NCI-H446 (cell line): ENCODE measurements around the gene ADAMTS6.
A peak's percentile ranks its signal among the peaks of the same experiment; 100 is the strongest.
"Not testable (repeated sequence)": the region's sequence is repeated elsewhere in the genome, so short reads cannot be mapped to it uniquely, and the experiment has no call there.

Experiments
- DNase-seq, 2 experiments: peaks; one replicate each; lab custom pipeline; 2025; lab: John Stamatoyannopoulos, UW

The ADAMTS6 gene

DNA sequence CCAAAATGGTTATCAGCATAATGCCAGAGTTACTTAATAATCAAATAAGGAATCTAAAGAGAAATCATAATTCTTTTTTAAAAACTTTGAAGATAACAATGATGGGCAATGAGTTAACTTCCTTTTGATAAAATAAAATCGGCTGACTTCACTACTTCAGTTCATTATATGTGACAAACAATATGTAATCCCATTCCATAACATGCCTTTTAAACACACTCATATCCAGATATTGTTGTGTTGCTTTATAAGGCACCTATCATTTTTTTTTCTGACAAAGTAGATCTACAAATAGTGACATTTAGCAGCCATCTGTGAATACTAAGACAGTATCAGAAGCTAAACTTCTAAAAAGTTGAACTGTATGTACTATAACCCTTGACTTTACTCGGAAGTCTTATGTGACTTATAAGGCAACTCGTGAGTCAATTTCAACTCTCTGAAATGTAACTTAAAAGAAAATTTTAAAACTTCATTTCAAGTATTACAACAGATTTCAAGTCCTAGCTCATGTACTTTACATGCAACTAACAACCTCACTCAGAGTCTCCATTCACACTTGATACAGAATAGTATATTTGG lies 7.5 kb downstream of the ADAMTS6 start:
- no peak for DNase-seq

DNA sequence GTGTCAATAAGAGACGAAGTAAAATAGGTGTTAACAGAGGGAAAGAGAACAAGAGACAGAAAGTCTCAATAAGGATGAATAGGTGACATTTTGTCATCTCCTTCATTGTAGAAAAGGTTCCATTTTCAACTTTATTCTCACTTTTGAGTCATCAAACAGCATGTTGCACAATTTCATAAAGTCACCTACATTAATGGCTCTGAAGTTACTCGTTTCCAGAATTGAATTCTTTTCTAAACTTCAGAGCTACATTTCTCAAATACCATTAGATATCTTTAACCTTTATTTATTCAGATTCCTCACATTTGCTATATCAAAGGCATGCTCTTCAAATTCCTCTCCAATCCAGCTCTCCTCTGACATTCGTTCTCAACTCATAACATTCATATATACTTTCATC lies 13.1 kb downstream of the ADAMTS6 start:
- no peak for DNase-seq

DNA sequence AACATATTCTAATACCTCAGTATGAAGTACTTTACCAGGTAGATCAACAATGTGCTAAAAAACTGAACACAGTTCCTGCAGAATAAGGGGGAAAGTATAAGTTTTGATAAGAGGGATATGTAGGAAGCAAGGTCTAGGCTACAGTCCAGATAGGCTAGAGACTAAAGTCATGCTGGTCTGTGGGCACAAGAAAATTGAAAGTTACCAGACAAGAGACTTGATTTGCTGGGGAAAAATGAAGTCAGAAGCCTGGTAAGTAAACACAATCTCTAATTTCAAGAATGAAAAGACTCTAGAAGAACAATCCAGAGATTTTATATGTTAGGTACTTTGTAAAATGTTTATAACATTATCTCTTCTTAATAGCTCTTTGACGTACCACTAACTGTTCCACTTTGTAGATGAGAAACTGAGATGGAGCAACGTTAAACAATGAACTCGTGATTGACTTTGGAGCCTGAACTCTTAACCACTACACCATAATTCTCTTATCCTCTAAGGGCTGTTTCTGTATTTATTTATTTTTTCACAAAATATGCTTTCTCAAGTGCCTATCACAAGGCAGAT lies 19.5 kb downstream of the ADAMTS6 start:
- no peak for DNase-seq

DNA sequence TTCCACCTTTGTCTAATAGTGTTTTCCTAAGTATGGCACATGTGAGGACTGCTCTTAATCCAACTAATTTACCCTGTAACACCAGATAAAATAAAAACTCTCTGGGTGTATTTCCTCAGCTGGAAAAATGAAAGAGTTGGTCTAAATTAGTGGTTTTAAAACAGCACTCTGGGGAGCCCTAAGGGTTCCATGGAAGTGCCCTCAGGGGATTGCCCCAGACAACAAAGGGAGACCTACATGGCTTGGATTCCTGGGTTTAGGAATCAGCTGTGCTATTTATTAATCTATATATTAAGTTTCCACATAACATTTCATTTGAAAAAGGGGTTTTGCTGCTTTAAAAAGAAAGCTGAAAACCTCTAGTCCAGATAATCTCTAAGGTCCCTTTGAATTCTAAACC lies 20.2 kb downstream of the ADAMTS6 start:
- no peak for DNase-seq

GRCh38 chr5:65459995-65460394 lies 21.7 kb downstream of the ADAMTS6 start:
- no peak for DNase-seq

DNA sequence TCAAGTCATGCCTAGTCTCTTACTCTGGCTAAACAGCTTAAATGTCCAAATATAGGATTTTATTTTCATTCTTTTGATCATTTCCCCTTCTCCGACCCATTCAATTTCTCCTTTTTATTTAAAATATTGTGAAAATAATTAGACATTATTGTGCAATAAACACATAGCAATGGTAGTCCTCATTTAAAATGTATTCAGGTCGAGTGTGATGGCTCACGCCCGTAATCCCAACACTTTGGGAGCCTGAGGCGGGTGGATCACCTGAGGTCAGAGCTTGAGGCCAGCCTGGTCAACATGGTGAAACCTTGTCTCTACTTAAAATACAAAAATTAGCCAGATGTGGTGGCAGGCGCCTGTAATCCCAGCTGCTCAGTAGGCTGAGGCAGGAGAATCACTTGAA lies 26.7 kb downstream of the ADAMTS6 start:
- DNase-seq: no peak

DNA sequence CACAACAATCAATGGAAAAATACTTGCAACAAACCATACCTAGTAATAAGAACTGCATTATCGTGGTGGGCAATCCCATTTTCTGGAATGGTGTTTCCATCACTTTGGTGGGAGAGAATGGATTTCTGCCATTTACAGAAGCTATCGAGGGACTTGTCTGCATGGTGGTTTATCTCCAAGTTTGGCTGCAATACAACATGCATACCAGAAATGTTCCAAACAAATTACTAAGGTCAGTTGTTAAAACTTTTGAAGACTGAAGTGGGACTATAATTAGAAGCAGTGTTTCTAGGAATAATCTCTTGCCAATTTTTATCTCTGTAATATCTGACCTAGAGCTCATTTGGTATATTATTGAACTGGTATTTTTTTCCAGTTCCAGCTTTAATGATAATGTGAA lies 30.3 kb downstream of the ADAMTS6 start:
- no peak for DNase-seq

DNA sequence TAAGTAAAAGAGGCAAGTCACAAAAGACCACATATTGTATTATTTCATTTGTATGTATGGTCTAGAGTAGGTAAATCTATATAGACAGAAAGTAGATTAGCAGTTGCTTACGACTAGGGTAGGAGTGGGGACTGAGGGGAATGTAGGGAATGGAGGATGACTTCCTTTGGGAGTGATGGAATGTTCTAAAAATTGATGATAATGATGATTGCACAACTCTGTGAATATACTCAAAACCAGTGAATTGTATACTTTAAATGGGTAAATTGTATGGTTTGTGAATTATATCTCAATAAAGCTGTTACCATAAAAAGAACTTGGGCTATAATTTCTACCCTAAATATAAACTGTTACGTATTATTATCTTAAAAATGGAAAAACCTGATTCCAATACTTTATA lies 35.0 kb downstream of the ADAMTS6 start:
- no peak for DNase-seq

GRCh38 chr5:65441800-65442199 lies 39.9 kb downstream of the ADAMTS6 start:
- no peak for DNase-seq

DNA sequence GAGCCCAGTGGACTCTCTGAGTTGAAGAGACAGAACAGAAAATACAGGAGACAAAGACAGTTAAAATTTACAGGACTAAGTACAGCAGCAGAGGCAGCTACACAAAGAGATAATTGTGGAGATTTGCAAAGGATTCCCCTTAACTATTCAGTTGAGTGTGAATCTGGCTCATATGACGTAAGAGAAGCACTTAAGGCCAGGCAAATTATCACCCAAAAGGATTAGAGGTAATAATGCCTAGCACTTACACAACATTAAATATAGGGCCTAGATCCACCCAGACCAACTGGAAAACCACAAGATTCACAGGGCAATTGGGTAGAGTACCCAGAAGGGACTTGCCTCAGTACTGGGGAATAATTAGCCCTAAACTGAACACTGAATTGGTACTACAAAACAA lies 41.3 kb downstream of the ADAMTS6 start:
- DNase-seq: no peak

GRCh38 chr5:65434122-65434521 lies 47.6 kb downstream of the ADAMTS6 start:
- DNase-seq: no peak

DNA sequence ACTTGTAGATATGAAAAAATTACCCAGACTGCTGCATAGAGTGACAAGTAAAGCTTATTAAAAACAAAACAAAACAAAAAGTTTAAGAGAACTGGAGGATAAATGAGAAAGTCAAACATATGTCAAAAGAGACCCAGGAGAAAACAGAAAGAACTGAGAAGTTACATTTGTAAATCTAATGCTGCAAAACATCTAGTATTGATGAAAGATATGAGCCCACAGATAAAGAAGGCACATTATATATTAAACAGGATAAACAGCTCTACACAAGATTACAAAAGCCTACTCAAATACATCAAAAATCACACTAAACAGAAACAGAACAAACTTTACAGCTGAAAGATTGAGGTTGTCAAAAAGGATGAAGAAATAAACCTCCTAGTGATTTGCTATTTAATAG lies 55.1 kb downstream of the ADAMTS6 start:
- no peak for DNase-seq

DNA sequence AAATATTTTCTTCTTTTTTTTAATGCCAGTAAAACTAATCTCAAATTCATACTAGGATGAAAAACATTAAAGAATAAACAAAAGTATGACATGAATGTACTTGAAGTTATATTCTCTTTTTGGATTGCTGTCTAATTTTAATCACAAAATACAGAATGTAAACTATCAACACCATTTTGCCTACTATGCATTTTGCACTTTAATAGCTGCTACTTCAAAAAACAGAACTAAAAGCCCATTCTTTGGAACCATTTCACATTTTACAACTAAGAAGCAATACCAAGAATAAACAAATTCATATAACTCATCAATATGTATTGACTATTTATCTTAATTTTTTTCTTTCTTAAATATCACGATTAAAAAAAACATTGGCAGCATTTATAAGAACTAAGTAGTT lies 58.1 kb downstream of the ADAMTS6 start:
- no peak for DNase-seq

GRCh38 chr5:65418661-65419060 lies 63.1 kb downstream of the ADAMTS6 start:
- no peak for DNase-seq

- DNase-seq: no peak
Measured at GRCh38 chr5:65413822-65414221, 67.9 kb downstream of the ADAMTS6 start.

- no peak for DNase-seq
Measured at GRCh38 chr5:65412842-65413241, 68.9 kb downstream of the ADAMTS6 start.

GRCh38 chr5:65411356-65411755 lies 70.4 kb downstream of the ADAMTS6 start:
- DNase-seq: no peak

GRCh38 chr5:65395526-65396155 lies 86.1 kb downstream of the ADAMTS6 start:
- no peak for DNase-seq

- peak; percentile 8 to 55 for DNase-seq
Measured at GRCh38 chr5:65394087-65394486, 87.6 kb downstream of the ADAMTS6 start.

DNA sequence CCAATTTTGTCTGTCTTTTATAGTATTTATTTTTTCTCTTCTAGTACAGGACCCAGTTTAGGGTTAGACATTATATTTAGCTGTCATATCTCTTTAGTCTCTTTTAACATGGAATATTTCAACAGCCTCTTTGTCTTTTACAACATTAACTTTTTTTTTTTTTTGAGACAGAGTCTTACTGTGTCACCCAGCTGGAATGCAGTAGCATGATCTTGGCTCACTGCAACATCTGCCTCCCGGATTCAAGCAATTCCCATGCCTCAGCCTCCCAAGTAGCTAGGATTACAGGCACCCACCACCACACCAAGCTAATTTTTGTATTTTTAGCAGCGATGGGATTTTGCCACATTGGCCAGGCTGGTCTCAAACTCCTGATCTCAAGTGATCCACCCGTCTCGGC lies 90.1 kb downstream of the ADAMTS6 start:
- no peak for DNase-seq

DNA sequence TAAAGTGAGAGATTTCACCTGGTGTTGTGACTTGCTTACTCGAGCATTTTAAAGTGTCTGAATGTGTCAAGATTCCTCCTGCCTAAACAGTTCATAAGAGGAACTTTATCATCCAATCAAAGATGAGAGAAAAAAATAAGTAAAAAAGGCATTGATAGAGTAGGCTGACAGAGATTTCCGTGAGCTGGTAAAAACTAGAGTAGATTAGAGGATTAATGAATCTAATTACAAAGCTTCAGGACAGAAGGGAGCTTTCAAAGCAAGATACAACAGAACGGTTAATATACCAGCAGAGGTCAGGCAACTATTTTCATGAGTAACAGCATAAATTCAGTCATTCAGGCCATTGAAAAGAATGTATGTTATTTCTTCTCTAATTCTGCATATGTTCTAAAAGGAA lies 91.5 kb downstream of the ADAMTS6 start:
- no peak for DNase-seq

DNA sequence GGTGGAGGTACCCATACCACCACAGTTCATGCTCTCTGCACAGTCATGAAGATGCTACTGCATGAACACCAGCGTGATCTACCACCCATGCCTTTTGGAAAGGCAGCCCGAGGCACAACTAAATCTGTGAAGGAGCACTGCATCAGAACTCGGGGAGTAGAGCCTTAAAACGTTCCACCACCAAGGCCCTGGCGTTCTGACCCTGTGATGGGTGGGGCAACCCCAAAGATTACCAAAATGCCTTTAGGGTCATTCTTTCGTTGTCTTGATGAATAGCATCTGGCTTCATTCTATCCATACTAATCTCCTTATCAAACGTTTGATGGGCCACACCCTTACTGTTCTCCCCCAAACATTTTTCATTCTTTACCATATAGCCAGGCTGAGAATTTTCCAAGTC lies 97.9 kb downstream of the ADAMTS6 start:
- DNase-seq: no peak

DNA sequence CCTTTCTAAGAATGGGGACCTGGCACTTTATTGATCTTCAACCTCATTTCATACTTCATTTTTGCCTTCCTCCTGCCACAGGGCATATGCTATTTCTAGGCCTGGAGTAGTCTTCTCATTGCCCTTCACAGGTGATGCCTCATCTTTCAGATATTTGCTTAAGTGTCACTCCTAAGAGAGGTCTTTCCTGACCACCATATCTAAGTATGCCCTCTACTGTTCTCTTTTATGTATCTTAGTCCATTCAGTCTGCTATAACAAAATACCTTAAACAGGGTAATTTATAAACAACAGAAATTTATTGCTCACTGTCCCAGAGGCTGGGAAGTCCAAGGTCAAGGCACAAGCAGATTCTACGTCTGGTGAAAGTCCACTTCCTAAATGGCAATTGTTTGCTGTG lies 99.1 kb downstream of the ADAMTS6 start:
- no peak for DNase-seq

DNA sequence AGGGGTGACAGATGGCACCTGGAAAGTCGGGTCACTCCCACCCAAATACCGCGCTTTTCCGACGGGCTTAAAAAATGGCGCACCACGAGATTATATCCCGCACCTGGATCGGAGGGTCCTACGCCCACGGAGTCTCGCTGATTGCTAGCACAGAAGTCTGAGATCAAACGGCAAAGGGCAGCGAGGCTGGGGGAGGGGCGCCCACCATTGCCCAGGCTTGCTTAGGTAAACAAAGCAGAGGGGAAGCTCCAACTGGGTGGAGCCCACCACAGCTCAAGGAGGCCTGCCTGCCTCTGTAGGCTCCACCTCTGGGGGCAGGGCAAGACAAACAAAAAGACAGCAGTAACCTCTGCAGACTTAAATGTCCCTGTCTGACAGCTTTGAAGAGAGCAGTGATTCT lies 111.2 kb downstream of the ADAMTS6 start:
- not testable (repeated sequence) for DNase-seq
